Fibroblast of lung (primary cell): ENCODE results near the gene SLC35F4. TPM values are rescaled to one million over a fixed set of nuclear protein-coding genes. Genes with fewer than 3 reads are reported as not detected.

Source experiments
- DNase-seq, 2 donors: peaks; one replicate each; pipeline versions ENCODE4 v3.0.0 to v3.0.0-alpha.2; 2010; ENCODE audit warnings: low read depth in 2 of 2
- H2AFZ ChIP-seq: 2 replicates; pipeline ENCODE4 v1.5.1; 2012; ENCODE audit warnings: low read length, control low read depth, inconsistent platforms
- H3K27ac ChIP-seq: 2 replicates; pipeline ENCODE4 v1.5.1; 2011; ENCODE audit warnings: low read length, control low read depth; ENCODE audit not compliant: insufficient read depth
- H3K27me3 ChIP-seq: 2 replicates; pipeline ENCODE4 v1.5.1; 2011; ENCODE audit warnings: mild to moderate bottlenecking, low read length; ENCODE audit not compliant: control insufficient read depth, insufficient read depth
- H3K36me3 ChIP-seq: 2 replicates; pipeline ENCODE4 v1.5.1; 2011; ENCODE audit warnings: low read length; ENCODE audit not compliant: control insufficient read depth, insufficient read depth
- H3K4me1 ChIP-seq: 2 replicates; pipeline ENCODE4 v1.5.1; 2011; ENCODE audit warnings: low read length; ENCODE audit not compliant: control insufficient read depth, insufficient read depth; ENCODE audit errors: extremely low read depth
- H3K4me2 ChIP-seq: 2 replicates; pipeline ENCODE4 v1.5.1; 2011; ENCODE audit warnings: low read length, control low read depth; ENCODE audit not compliant: insufficient read depth; ENCODE audit errors: extremely low read depth
- H3K4me3 ChIP-seq, 4 experiments: fragments of 200-600 bp in 1 of 4; sonication (generic) in 1 of 4; replicated peaks in 1 of 4; 2 replicates each; pipeline ENCODE4 v1.5.1; 2011 to 2016; ENCODE audit warnings: low read length in 4 of 4, low read depth in 3 of 4, mild to moderate bottlenecking in 3 of 4, control low read depth in 2 of 4, inconsistent platforms in 1 of 4, mixed read lengths in 1 of 4; ENCODE audit not compliant: insufficient read depth in 1 of 4; ENCODE audit errors: control extremely low read depth in 1 of 4
- H3K79me2 ChIP-seq: 2 replicates; pipeline ENCODE4 v1.5.1; 2012; ENCODE audit warnings: mild to moderate bottlenecking, low read length, inconsistent platforms; ENCODE audit not compliant: control insufficient read depth, insufficient read depth
- H3K9ac ChIP-seq: 2 replicates; pipeline ENCODE4 v1.5.1; 2011; ENCODE audit warnings: mild to moderate bottlenecking, low read length, control low read depth; ENCODE audit not compliant: insufficient read depth
- H3K9me3 ChIP-seq: 2 replicates; pipeline ENCODE4 v1.5.1; 2012; ENCODE audit warnings: low read depth, low read length; ENCODE audit not compliant: control insufficient read depth, insufficient read depth
- H4K20me1 ChIP-seq: 2 replicates; pipeline ENCODE4 v1.5.1; 2011; ENCODE audit warnings: low read length; ENCODE audit not compliant: control insufficient read depth, insufficient read depth; ENCODE audit errors: extremely low read depth
- CTCF ChIP-seq, 2 donors: IDR thresholded peaks in 1 of 2; conservative IDR thresholded peaks in 1 of 2; 1 replicate in 1 of 2; 2 replicates in 1 of 2; pipeline ENCODE4 v1.5.1; 2011 to 2012; ENCODE audit warnings: low read length in 2 of 2, control low read depth in 1 of 2, inconsistent platforms in 1 of 2, low read depth in 1 of 2, mild to moderate bottlenecking in 1 of 2
- EZH2 ChIP-seq: IDR thresholded peaks from 2 replicates; pipeline ENCODE4 v1.5.1; 2012; ENCODE audit warnings: low read length, control low read depth, mild to moderate bottlenecking; ENCODE audit errors: missing control alignments
- polyA plus RNA-seq, 2 donors: library from polyadenylated mRNA; depleted of rRNA in 1 of 2; stranded (reverse) in 1 of 2; unstranded in 1 of 2; fragments of >200 nt; gene quantifications; 2 replicates each; pipeline ENCODE4 v1.2.1, GENCODE V29; 2011 to 2012; ENCODE audit warnings: missing spikeins in 1 of 2
- total RNA-seq: library from RNA; depleted of rRNA; stranded (reverse); fragments of >200 nt; gene quantifications from 2 replicates; pipeline ENCODE4 v1.2.1, GENCODE V29; 2014

SLC35F4 gene
- total and polyA plus RNA-seq, 2 donors (not counting 1 experiment from before 2014, with no cell fraction given): not detected

- H3K79me2 ChIP-seq: no peaks in the 10 kb centered on the region
- no peaks in the 10 kb centered on the region for H3K36me3 ChIP-seq
- DNase-seq: no peak
- H3K9me3 ChIP-seq: no peaks in the 10 kb centered on the region
- no peak overlapping the region for H2AFZ ChIP-seq
- no peak overlapping the region for H3K4me3 ChIP-seq
- no peak for TF ChIP-seq CTCF (conservative IDR thresholded peaks at IDR 0.05 in 1 of 2, IDR thresholded peaks at IDR 0.05 in 1 of 2; ENCODE audit: low read depth in 1 of 2, low read length in 2 of 2)
- TF ChIP-seq EZH2: no peak
- no peaks in the 10 kb centered on the region for H3K4me1 ChIP-seq
- no peak overlapping the region for H3K4me2 ChIP-seq
- no peak overlapping the region for H3K27ac ChIP-seq
- H4K20me1 ChIP-seq: no peaks in the 10 kb centered on the region
- H3K9ac ChIP-seq: no peak overlapping the region
- H3K27me3 ChIP-seq: no peaks in the 10 kb centered on the region
Measured at GRCh38 chr14:57809808-57810207, 56.1 kb downstream of the SLC35F4 start.

GRCh38 chr14:57797160-57797559, 68.7 kb downstream of the SLC35F4 start:
- H3K4me2 ChIP-seq: no peak overlapping the region
- no peak for DNase-seq
- no peaks in the 10 kb centered on the region for H3K79me2 ChIP-seq
- no peaks in the 10 kb centered on the region for H4K20me1 ChIP-seq
- no peak overlapping the region for H3K4me3 ChIP-seq
- no peak overlapping the region for H2AFZ ChIP-seq
- no peaks in the 10 kb centered on the region for H3K36me3 ChIP-seq
- no peaks in the 10 kb centered on the region for H3K9me3 ChIP-seq
- no peak overlapping the region for H3K27ac ChIP-seq
- TF ChIP-seq CTCF (conservative IDR thresholded peaks at IDR 0.05 in 1 of 2, IDR thresholded peaks at IDR 0.05 in 1 of 2; ENCODE audit: low read depth in 1 of 2, low read length in 2 of 2): no peak
- TF ChIP-seq EZH2: no peak
- no peak overlapping the region for H3K9ac ChIP-seq
- no peaks in the 10 kb centered on the region for H3K27me3 ChIP-seq
- H3K4me1 ChIP-seq: no peaks in the 10 kb centered on the region

- H3K79me2 ChIP-seq: no peaks in the 10 kb centered on the region
- no peak overlapping the region for H3K4me2 ChIP-seq
- no peak for DNase-seq
- TF ChIP-seq EZH2 (no peak), CTCF (conservative IDR thresholded peaks at IDR 0.05 in 1 of 2, IDR thresholded peaks at IDR 0.05 in 1 of 2; ENCODE audit: low read depth in 1 of 2, low read length in 2 of 2) (no peak)
- H3K4me3 ChIP-seq: no peak overlapping the region
- no peaks in the 10 kb centered on the region for H3K4me1 ChIP-seq
- H3K27ac ChIP-seq: no peak overlapping the region
- H3K36me3 ChIP-seq: no peaks in the 10 kb centered on the region
- no peak overlapping the region for H3K9ac ChIP-seq
- H2AFZ ChIP-seq: no peak overlapping the region
- no peaks in the 10 kb centered on the region for H4K20me1 ChIP-seq
- H3K27me3 ChIP-seq: no peaks in the 10 kb centered on the region
- H3K9me3 ChIP-seq: no peaks in the 10 kb centered on the region
Measured at GRCh38 chr14:57796556-57796955, 69.3 kb downstream of the SLC35F4 start.
